UCSD-AML1 (cell line): ENCODE measurements around the gene TAF1.
A peak's percentile ranks its signal among the peaks of the same experiment; 100 is the strongest.
"Not testable (repeated sequence)": the region's sequence is repeated elsewhere in the genome, so short reads cannot be mapped to it uniquely, and the experiment has no call there.

Experiments
- DNase-seq: peaks from one replicate; lab custom pipeline; 2025; ENCODE audit not compliant: unreplicated experiment; lab: John Stamatoyannopoulos, UW

TAF1 gene, protein sequence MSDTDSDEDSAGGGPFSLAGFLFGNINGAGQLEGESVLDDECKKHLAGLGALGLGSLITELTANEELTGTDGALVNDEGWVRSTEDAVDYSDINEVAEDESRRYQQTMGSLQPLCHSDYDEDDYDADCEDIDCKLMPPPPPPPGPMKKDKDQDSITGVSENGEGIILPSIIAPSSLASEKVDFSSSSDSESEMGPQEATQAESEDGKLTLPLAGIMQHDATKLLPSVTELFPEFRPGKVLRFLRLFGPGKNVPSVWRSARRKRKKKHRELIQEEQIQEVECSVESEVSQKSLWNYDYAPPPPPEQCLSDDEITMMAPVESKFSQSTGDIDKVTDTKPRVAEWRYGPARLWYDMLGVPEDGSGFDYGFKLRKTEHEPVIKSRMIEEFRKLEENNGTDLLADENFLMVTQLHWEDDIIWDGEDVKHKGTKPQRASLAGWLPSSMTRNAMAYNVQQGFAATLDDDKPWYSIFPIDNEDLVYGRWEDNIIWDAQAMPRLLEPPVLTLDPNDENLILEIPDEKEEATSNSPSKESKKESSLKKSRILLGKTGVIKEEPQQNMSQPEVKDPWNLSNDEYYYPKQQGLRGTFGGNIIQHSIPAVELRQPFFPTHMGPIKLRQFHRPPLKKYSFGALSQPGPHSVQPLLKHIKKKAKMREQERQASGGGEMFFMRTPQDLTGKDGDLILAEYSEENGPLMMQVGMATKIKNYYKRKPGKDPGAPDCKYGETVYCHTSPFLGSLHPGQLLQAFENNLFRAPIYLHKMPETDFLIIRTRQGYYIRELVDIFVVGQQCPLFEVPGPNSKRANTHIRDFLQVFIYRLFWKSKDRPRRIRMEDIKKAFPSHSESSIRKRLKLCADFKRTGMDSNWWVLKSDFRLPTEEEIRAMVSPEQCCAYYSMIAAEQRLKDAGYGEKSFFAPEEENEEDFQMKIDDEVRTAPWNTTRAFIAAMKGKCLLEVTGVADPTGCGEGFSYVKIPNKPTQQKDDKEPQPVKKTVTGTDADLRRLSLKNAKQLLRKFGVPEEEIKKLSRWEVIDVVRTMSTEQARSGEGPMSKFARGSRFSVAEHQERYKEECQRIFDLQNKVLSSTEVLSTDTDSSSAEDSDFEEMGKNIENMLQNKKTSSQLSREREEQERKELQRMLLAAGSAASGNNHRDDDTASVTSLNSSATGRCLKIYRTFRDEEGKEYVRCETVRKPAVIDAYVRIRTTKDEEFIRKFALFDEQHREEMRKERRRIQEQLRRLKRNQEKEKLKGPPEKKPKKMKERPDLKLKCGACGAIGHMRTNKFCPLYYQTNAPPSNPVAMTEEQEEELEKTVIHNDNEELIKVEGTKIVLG (N-terminal part only)

DNA sequence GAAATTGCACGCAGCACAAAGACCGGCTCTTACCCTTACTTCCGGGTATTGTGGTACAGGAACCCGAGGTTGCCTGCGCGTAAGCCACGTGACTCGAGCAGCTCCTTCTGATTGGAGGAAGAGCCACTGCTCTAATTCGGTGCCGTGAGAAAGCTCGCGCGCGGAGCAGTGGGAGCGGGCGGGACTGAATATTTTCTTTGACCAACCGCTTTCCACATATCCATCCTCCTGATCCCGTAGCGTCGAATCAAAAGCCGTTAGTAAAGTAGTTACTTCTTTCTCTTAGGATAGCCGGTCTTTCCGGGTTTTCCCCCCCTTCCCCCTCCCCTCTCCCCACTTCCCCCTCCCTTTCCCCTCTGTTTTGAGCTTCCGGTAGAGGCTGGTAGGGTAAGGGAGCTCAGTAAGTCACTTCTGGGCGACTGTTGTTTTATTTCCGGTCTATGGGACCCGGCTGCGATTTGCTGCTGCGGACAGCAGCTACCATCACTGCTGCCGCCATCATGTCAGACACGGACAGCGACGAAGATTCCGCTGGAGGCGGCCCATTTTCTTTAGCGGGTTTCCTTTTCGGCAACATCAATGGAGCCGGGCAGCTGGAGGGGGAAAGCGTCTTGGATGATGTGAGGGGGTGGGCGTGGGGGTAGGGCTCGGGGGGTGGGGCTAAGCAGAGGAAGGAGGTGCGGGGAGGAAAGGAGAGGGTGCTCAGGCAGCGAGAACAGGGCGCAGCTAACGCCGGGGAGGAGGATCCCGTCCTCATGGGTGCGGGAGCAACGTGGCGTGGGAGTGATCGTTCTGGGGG lies at the start of gene TAF1:
TSS of gene TAF1 (plus strand) at position 483 of the 799 bp plus-strand sequence. CDS start at position 501, 18 bp downstream.
- peak; percentile 90 for DNase-seq

DNA sequence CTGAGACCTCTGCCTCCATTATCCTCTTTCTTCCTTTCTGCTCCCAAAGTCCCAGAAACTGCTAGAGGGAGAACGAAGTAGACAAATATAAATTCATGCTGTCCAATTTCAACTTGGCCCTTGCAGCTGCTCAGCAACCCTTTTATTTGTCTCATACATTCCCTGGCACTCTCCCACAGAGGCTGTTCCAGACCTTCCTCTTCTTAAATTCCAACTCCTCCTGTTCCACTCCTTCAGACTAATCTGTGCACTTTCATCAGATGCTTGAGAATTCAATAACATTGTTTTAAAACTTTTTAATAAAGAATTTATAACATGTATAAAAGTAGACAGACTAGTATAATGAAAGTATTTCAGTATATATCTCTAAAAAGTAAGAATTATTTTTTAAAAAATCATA lies 49.2 kb upstream of the TAF1 start:
- not testable (repeated sequence) for DNase-seq

DNA sequence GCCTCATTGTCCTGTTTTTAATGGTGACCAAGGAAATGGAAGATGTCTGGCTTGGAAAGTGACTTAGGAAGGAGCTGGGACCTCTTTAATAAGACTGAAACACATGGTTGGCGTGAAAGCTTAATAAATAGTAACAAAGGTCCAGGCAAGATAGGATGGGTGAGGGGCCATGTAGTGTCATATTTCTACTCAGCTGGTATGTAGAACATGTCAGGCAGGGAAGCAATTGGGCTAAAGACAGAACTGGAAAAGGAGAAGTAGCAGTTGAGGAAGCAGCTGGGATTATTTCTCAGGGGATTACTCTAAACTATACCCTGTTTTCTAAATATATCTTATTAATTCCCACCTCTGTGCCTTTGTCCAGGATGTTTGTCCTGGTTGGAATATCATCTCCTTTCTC lies 46.0 kb upstream of the TAF1 start:
- no peak for DNase-seq

DNA sequence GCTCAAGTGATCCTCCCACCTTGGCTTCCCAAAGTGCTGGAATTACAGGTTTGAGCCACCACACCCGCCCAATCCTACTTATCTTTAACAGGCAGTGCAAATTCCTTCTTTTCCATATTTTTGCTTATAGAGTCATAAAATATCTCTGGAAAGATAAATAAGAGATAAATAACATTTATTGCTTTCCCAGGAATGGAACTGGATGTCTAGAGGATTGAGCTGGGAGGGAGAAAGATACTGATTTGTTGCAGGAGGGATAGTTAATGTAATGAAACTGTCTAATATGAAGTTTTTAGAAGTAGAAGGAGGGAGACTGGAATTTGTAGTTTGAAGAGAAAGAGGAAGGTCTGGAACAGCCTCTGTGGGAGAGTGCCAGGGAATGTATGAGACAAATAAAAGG lies 44.4 kb upstream of the TAF1 start:
- no peak for DNase-seq

DNA sequence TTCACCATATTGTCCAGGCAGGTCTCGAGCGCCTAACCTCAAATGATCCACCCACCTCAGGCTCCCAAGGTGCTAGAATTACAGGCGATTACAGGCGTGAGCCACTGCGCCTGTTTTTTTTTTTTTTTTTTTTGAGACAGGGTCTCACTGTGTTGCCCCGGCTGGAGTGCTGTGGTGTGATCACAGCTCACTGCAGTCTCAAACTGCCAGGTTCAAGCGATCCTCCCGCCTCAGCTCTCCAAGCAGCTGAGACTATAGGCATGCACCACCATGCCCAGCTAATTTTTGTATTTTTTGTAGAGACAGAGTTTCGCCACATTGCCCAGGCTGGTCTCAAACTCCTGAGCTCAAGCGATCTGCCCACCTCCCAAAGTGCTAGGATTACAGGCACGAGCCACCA lies 41.7 kb upstream of the TAF1 start:
- not testable (repeated sequence) for DNase-seq

DNA sequence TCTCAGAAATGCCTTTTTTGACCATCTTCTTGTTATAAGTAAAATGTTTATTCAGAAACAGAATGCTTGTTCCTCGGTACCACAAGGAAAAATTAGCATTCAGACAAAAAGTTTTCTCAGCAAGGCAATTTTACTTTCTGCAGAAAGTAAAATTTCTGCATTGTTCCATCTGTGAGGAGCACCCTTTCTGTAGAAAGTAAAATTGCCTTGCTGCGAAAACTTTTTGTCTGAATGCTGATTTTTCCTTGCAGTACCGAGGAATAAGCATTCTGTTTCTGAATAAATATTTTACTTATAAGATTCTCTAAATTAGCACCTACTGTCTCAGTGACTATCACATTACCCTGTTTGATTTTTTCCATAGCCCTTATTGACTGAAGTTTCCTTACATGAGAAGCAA lies 39.8 kb upstream of the TAF1 start:
- DNase-seq = no peak

DNA sequence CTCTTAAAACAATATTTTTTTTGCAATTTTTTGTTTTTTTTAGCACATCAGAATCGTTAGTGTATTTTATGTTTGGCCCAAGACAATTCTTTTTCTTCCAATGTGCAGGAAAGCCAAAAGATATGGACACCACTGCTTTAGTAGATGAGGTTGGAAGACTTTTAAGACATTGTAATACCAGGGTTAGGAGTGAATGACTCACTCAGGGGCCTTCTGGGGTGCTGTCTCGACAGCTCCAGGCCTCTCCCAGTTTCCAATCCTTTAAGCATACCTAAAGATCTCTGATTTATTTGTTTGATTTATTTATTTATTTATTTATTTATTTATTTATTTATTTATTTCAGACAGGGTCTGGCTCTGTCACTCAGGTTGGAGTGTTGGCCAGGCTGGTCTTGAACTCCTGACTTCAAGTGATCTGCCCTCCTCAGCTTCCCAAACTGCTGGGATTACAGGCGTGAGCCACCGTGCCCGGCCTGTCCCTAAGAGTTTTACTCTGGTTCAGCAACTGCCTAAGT lies 16.9 kb upstream of the TAF1 start:
- DNase-seq = not testable (repeated sequence)

DNA sequence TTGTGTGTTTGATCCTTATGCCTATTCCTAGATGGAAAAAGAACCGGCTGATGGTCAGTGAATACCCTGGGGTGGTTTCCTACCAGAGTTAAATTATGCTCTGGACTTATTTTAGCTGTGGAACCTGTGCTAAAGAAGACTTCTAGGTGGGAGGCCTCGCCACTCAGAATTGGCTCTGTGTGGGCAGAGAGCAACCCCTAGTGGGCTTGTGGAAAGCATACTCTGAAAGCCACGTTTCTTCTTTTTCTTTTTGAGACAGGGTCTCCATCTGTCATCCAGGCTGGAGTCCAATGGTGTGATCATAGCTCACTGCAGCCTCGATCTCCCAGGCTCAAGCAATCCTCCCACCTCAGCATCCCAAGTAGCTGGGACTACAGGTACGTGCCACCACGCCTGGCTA lies 16.3 kb upstream of the TAF1 start:
- not testable (repeated sequence) for DNase-seq

DNA sequence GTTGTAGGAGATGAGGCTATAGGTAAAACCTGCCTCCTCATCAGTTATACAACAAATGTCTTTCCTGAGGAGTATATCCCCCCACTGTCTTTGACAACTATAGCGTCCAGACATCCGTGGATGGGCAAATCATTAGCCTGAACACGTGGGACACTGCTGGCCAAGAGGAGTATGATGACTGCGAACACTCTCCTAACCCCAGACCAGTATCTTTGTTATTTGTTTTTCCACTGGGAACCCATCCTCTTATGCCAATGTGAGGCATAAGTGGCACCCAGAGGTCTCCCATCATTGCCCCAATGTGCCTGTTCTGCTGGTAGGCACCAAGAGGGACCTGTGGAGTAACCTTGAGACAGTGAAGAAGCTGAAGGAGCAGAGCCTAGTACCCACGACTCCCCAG lies 13.7 kb upstream of the TAF1 start:
- not testable (repeated sequence) for DNase-seq

DNA sequence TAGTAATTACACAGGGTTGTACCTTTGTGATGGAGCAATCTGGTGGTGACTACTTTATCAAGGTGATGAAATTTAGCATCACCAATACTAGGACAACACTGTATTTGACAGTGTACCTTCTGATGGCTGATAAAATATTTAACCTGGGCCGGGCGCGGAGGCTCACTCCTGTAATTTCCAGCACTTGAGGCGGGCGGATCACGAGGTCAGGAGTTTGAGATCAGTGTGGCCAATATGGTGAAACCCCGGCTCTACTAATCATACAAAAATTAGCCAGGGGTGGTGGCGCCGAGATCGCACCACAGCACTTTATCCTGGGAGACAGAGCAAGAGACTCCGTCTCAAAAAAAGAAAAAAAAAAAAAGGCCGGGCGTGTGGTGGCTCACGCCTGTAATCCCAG lies 1.9 kb upstream of the TAF1 start:
- DNase-seq = no peak

DNA sequence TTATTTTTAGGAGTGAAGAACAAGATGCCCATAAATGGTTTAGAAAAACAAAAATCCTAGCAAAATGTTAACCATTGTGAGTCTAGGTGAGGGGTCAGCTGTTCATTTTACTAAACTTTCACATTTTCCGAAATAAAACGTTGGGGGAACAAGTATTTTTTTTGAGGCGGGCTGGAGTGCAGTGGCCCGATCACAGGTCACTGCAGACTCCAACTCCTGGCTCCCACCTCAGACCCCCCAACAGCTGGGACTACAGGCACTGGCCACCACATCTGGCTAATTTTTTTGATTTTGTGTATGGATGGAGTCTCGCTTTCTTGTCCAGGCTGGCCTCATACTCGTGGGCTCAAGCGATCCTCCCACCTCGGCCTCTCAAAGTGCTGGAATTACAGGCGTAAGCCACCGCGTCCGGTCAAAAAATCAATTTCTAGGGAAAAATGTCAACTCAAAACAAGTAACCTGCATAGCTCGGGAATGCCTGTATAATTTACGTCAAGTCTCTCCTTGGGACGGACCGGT lies 742 bp upstream of the TAF1 start:
- no peak for DNase-seq

DNA sequence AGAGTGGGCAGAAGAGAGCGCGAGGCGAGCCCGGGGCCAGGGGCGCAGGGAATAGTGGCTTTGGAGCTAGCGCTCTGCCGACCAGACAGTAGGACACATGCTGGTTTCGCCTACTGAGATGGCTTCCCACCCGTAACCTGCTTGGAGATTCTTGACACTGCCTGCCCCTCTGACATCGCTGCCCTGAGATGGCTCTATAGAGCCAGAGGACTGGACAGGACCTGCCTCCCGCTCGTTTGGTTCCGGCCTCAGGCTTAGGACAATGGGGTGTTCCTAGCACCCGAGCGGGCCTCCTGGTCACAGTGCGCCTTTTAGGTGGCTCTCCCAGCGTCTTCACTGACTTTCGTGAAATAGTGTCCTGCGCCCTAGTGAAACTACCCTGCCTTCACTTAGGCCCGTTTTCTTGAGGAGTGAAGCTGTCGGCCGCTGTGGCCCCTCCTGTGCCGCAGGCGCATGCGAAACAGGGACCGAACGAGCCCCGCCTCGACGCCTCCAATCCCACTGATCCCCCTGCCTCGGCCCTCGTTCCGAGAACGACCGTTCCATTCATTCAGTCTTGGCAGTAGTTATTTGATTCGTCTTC lies 608 bp downstream of the TAF1 start:
- peak; percentile 42 for DNase-seq

DNA sequence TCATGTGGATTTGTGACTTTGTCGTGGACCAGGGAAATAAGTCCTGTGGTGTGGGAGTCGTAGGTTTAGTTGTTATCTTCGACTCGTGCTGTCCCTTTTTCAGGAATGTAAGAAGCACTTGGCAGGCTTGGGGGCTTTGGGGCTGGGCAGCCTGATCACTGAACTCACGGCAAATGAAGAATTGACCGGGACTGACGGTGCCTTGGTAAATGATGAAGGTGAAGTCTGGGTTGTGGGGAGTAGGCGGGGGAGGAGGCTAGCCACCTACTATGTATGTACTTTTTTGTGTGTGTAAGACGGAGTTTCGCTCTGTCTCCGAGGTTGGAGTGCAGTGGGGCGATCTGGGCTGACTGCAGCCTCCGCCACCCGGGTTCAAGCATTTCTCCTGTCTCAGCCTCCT lies 1.2 kb downstream of the TAF1 start:
- DNase-seq = no peak

DNA sequence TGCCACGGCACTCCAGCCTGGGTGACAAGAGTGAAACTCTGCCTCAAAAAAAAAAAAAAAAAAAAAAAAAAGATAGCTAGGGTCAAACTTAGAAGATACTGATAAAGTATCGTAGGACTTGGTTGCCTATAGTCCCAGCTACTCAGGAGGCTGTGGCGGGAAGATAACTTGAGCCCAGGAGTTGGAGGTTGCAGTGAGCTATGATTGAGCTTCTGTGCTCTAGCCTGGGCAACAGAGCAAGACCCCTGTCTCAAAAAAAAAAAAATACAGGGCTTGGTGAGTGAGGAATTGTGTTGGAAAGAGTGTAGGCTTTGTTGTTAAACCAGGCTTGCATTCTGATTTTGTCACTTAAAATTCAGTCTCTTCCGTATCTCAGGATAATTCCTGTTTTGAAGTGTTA lies 6.2 kb downstream of the TAF1 start:
- DNase-seq = no peak

DNA sequence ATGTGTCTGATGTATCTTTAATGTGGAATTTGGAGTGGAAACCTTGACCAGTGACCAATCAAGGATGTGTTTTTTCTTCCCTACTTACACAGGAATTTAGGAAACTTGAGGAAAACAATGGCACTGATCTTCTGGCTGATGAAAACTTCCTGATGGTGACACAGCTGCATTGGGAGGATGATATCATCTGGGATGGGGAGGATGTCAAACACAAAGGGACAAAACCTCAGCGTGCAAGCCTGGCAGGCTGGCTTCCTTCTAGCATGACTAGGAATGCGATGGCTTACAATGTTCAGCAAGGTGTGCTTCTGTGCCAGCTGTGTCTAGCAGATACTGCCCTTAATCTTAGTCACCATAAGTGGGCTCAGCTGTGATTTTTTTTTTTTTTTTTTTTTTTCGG lies 12.6 kb downstream of the TAF1 start:
- no peak for DNase-seq

DNA sequence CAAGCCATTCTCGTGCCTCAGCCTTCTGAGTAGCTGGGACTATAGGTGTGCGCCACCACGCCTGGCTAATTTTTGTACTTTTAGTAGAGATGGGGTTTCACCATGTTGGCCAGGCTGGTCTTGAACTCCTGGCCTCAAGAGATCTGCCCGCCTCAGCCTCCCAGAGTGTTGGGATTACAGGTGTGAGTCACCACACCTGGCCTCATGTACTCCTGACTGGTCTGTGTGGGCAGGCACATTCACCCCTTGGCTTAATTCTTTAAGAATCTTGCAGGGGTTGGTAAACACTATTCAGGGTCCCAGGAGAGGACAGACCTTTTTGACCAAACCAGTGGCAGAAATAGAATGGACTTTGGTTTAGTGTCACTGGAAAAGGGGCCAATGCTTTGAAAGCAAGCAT lies 25.6 kb downstream of the TAF1 start:
- not testable (repeated sequence) for DNase-seq

DNA sequence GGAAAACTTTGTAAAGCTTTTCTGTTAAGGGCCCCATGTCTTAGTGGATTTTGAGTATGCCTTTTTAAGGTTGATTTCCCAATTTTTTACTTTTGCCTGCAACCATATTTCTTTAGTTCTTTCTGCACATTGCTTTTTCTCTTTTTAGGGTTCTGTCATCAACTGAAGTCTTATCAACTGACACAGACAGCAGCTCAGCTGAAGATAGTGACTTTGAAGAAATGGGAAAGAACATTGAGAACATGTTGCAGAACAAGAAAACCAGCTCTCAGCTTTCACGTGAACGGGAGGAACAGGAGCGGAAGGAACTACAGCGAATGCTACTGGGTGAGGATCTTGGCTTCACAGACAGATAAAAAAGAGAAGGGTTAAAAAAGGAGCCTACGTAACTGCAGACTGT lies 27.8 kb downstream of the TAF1 start:
- DNase-seq = no peak

DNA sequence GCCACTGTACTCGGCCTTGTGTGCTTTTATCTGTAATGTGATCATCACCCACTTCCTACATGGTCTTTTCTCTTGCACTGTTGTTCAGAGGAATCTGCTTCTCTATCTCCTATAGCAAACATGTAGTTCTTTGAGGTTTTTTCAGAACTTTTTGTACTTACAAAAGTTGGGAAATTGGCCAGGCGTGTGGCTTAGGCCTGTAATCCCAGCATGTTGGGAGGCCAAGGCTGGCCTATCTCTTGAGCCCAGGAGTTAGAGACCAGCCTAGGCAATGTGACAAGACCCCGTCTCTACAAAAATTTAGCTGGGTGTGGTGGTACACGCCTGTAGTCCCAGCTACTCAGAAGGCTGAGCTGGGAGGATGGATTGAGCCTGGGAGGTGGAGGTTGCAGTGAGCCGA lies 30.4 kb downstream of the TAF1 start:
- no peak for DNase-seq

DNA sequence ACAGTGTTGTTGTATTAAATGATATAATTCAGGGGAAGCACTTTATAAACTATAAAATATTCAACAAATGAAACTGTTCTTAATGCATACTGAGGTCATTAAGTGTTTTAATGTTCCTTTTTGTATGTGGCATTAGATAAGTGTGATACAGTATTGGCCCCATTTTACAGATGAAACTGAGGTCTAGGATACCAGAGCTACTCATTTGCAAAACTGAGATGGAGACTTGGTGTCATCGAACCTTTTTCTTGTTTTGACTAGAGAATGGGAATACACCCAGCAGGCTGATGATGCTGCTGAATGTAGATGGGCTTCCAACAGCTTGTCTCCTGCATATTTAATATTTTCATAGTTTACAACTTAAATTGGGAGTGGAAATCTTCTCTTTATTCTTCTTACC lies 34.6 kb downstream of the TAF1 start:
- DNase-seq = no peak

DNA sequence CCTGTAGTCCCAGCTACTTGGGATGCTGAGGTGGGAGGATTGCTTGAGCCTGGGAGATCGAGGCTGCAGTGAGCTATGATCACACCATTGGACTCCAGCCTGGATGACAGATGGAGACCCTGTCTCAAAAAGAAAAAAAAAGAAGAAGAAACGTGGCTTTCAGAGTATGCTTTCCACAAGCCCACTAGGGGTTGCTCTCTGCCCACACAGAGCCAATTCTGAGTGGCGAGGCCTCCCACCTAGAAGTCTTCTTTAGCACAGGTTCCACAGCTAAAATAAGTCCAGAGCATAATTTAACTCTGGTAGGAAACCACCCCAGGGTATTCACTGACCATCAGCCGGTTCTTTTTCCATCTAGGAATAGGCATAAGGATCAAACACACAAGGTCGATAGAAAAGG lies 50.1 kb downstream of the TAF1 start:
- not testable (repeated sequence) for DNase-seq
